GM19467 (cell line): ENCODE data around the gene WRAP73.
A peak's percentile ranks its signal among the peaks of the same experiment; 100 is the strongest.

ENCODE experiments used
- ATAC-seq: cut with Tn5 transposase; IDR thresholded peaks from one replicate; pipeline ENCODE4 v1.9.1; 2021; ENCODE audit warnings: mild to moderate bottlenecking, moderate library complexity; ENCODE audit not compliant: unreplicated experiment

Gene WRAP73

GRCh38 chr1:3649342-3650247 lies at the start of gene WRAP73:
WRAP73 (minus strand) TSS chr1:3650103; CDS start chr1:3649999, 104 bp downstream.
- ATAC-seq = peak; percentile 82

DNA sequence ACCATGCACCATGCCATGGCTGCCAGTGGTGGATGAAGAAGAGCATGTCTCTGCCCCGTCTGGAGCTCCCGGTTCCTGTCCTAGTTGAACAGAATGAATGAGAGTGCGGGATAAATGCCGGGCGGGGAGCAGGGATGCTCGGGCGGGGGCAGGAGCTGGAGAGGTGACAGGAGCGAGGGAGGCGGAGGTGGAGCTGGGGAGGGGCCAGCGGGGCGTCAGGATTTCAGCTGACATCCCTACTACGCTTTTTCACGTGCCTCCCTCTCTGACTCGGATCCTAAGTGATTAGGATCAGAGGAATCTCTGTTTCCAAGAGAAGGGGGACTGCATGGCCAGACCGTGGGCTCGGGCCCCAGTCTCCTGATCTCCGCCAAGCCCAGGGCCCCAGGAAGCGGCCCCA lies 49.7 kb upstream of the WRAP73 start:
- no peak for ATAC-seq

- no peak for ATAC-seq
These were observed 48.9 kb upstream of the WRAP73 start for GRCh38 chr1:3698660-3699408.

- no peak for ATAC-seq
These were observed 47.9 kb upstream of the WRAP73 start for GRCh38 chr1:3697810-3698209.

- ATAC-seq = no peak
These were observed 47.2 kb upstream of the WRAP73 start for GRCh38 chr1:3697104-3697503.

DNA sequence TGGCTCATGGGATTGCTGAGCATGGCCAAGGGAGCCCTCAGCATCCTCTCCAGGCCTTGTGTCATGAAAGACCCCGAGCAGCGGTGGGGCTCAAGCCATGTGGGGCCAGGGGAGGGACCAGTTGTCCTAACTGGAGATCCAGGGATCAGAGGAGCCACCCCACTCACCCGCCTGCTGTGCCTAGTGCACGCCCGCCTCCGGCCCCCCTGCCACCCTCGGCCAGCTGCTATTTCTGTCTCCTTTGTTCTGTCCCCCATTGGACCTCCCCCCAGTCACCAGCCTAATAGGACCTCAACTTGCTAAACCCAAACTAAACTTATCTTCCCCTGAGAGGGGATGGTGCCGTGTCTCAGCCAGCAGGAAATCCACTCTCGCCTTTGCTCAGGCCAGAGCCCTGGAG lies 46.8 kb upstream of the WRAP73 start:
- ATAC-seq = no peak

DNA sequence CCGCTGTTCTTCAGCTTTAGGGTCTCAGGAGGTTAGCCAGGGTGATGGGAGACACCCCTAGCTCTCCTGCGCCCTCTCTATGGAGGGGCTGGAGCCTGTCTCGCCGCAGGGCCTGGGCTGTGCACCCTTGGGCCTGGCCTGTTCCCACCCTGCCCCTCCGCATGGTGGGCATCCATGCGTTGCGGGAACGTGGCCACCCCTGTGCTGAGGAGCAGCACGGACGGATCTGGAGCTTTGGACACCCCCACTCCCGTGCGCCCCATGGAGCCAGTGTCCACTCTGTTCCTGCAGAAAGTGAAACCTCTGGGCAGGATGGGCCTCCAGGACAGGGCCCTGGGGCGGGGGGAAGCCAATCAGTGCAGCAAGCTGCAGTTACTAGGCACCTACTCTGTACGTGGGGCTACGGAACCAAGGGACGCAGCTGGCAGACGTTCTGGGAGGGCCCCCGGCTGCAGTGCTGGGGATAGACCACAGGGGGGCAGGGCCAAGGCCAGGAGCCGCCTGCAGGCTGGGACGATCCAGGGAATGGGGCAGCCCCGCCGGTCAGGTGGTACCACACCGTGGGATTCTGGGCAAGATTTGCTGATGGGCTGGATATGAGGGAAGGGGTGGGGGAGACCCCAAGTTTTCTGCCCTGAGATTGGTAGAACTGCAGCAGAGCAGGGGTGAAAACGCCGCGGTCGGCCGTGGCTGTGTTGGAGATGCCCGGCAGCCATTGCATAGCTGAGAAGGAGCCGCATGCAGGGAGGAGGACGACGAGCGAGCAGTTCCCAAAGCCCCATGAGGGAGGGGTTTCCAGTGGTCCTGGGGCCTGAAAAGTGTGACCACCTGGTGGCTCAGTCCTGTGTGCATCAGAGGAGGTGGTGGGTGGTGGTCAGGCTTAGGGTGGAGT lies 45.7 kb upstream of the WRAP73 start:
- no peak for ATAC-seq

DNA sequence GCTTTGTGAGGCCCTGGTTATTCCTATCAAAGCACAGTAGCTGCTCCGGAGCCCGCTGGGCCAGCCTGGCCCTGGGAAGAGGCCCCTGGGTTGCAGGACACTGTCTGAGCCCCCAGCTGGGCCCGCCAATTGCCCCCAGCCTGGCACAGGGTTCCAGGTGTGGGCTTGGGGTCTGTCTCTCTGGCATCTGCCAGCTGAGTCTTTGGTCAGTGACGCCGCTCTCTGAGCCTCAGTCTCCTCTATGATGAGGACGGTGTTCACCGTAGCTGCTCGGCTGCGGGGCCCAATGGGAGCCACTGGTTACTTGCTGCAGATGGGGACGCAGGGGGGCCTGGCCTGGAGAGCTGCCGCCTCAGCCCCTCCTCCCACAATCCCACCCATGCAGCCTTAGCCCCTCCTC lies 43.4 kb upstream of the WRAP73 start:
- no peak for ATAC-seq

GRCh38 chr1:3692598-3692997 lies 42.7 kb upstream of the WRAP73 start:
- ATAC-seq = no peak

- no peak for ATAC-seq
These were observed 41.7 kb upstream of the WRAP73 start for GRCh38 chr1:3691421-3692204.

DNA sequence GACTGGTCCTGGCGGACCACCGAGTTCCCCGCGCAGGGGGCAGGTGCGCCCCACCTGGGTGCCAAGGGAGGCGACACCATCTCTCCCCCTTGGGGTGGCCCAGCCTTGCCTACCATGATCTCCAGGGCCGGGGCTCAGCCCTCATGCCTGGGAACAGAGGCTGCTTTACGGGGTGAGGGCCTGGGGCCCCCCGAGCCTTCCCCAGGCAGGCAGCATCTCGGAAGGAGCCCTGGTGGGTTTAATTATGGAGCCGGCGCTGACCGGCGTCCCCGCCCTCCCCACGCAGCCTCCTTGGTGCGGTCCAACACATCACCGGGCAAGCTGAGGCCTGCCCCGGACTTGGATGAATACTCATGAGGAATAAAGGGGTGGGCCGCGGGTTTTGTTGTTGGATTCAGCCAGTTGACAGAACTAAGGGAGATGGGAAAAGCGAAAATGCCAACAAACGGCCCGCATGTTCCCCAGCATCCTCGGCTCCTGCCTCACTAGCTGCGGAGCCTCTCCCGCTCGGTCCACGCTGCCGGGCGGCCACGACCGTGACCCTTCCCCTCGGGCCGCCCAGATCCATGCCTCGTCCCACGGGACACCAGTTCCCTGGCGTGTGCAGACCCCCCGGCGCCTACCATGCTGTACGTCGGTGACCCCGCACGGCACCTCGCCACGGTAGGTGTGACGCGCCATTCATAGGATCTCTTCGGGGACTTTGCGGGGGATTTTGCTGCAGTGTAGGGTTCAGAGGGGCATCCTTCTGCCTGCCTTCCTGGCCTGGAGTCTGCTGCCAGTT lies 40.6 kb upstream of the WRAP73 start:
- ATAC-seq = no peak

GRCh38 chr1:3689138-3689750 lies 39.3 kb upstream of the WRAP73 start:
- no peak for ATAC-seq

- no peak for ATAC-seq
These were observed 38.6 kb upstream of the WRAP73 start for GRCh38 chr1:3688356-3689137.

DNA sequence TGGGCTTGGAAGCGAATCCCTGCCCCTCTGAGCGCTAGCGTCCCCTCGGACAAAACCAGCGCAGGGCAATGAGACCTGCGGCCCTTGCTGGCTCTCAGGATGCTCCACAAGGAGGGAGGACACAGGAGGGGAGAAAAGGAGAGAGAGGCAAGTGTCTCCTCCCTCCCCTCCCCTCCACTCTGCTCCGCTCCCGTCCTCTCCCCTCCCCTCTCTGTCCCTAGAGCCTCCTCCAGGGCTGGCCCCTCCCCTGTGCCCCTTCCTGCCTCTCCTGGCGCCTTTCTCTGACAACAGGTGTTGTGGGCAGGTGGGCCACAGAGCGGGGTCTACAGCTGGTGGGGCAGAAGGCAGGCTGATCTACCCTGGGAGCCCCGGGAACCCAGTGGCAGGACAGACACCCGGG lies 37.6 kb upstream of the WRAP73 start:
- ATAC-seq = no peak

DNA sequence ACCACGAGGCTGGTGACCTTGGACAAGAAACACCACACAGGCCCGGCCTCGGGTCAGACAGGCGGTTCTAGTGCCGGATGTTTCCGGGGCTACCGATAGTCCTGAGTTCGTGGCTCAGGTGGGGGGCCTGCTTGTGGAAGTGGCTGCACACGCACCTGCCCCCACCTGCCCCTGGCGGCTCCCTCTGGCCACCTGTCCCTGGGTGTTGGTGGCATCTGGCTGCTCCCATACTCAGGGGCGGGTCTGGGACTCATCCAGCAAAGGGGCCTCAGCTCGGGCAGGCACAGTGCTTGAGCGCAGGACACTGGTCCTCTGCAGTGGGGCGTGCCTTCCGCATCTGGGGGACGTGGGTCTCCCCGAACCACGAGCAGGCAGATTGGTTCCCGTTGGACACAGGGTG lies 36.0 kb upstream of the WRAP73 start:
- ATAC-seq = no peak

DNA sequence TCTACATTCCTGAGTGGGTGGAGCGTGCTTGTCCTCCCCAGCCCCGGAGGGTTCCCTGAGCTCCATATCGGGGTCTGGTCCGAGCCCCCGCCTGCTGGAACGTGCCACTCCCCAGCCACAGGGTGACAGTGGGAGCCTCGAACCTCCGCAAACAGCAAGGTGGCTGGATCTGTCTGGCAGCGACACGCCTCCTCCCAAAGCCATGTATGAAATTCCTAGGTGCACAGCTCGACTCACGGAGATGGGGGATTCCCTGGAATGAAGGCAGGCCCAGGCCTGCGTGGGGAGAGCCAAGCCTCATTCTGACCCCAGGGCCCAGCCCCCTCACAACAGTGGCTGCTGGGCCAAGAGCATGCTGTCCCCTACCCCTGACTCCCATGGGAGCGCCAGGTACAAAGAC lies 35.3 kb upstream of the WRAP73 start:
- ATAC-seq = no peak

GRCh38 chr1:3683992-3684391 lies 34.1 kb upstream of the WRAP73 start:
- no peak for ATAC-seq

DNA sequence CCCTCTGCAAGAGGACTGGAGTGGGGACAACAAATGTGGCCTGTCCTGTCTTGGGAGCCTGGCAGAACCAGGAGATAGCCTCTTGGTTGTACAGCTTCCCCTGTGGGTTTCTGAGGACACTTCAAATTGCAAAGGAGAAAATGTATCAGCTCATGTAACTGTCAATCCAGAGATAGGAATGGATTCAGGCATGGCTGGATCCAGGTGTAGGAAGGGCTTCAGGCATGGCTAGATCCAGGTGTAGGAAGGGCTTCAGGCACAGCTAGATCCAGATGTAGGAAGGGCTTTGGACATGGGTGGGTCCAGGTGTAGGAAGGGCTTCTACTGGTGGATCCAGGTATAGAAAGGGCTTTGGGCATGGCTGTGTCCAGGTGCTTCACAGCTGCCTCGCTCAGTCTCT lies 33.3 kb upstream of the WRAP73 start:
- no peak for ATAC-seq
